ENCODE data around the gene CCNJL.

- TF ChIP-seq CTCF (IDR thresholded peaks at IDR 0.05) (no peak), ZFX (IDR thresholded peaks at IDR 0.05; ENCODE audit: borderline replicate concordance) (no peak)
Measured at GRCh38 chr5:160274483-160274931, 37.9 kb downstream of the CCNJL start.

Data from 22Rv1 (cell line).